Activated CD4-positive, alpha-beta T cell treated with anti-CD3 and anti-CD28 coated beads, Interleukin-2, amount 50 U/mL, for 4 hours (primary cell): ENCODE data around the gene ISOC2.
A peak's percentile ranks its signal among the peaks of the same experiment; 100 is the strongest.
"Not testable (repeated sequence)": the region's sequence is repeated elsewhere in the genome, so short reads cannot be mapped to it uniquely, and the experiment has no call there.

Experiments
- DNase-seq, 2 experiments: peaks; one replicate each; pipeline ENCODE4 v3.0.0-alpha.2; 2020

ISOC2 gene

GRCh38 chr19:55456347-55456746 is 5.1 kb downstream of the ISOC2 start:
- DNase-seq, result no peak

GRCh38 chr19:55455576-55456235 is 5.7 kb downstream of the ISOC2 start:
- no peak for DNase-seq

GRCh38 chr19:55454787-55455243 is 6.6 kb downstream of the ISOC2 start:
- DNase-seq, result peak; percentile 41 to 43

- no peak for DNase-seq
Observed at GRCh38 chr19:55453511-55454260, 7.8 kb downstream of the ISOC2 start.

GRCh38 chr19:55452749-55453346 is 8.6 kb downstream of the ISOC2 start:
- DNase-seq, result no peak

GRCh38 chr19:55451965-55452748 is 9.3 kb downstream of the ISOC2 start:
- DNase-seq, result no peak

- DNase-seq, result no peak
Observed at GRCh38 chr19:55451163-55451964, 10.1 kb downstream of the ISOC2 start.

- DNase-seq, result no peak
Observed at GRCh38 chr19:55449469-55449868, 12.0 kb downstream of the ISOC2 start.

GRCh38 chr19:55448175-55448490 is 13.3 kb downstream of the ISOC2 start:
- DNase-seq, result not testable (repeated sequence)

- DNase-seq, result no peak
Observed at GRCh38 chr19:55447421-55448174, 13.8 kb downstream of the ISOC2 start.

- no peak for DNase-seq
Observed at GRCh38 chr19:55446060-55446459, 15.4 kb downstream of the ISOC2 start.

GRCh38 chr19:55444646-55445045 is 16.8 kb downstream of the ISOC2 start:
- no peak for DNase-seq

GRCh38 chr19:55443824-55444480 is 17.5 kb downstream of the ISOC2 start:
- no peak for DNase-seq

GRCh38 chr19:55443045-55443823 is 18.2 kb downstream of the ISOC2 start, which contains the start of gene SHISA7:
SHISA7 (minus strand) TSS chr19:55443300; CDS start chr19:55442863, 437 bp downstream.
- no peak for DNase-seq

GRCh38 chr19:55442372-55442961 is 19.0 kb downstream of the ISOC2 start:
- no peak for DNase-seq

GRCh38 chr19:55441692-55442321 is 19.6 kb downstream of the ISOC2 start:
- DNase-seq, result no peak

GRCh38 chr19:55441319-55441691 is 20.1 kb downstream of the ISOC2 start:
- DNase-seq, result no peak

- no peak for DNase-seq
Observed at GRCh38 chr19:55440411-55441105, 20.9 kb downstream of the ISOC2 start.

- DNase-seq, result no peak
Observed at GRCh38 chr19:55439052-55439451, 22.4 kb downstream of the ISOC2 start.
